CMK (cell line): ENCODE measurements around the gene F8.
A peak's percentile ranks its signal among the peaks of the same experiment; 100 is the strongest.
"Not testable (repeated sequence)": the region's sequence is repeated elsewhere in the genome, so short reads cannot be mapped to it uniquely, and the experiment has no call there.

ENCODE experiments used
- DNase-seq: peaks from one replicate; pipeline ENCODE4 v3.0.0-alpha.2; 2010; ENCODE audit warnings: low read depth

F8 gene

GRCh38 chrX:155028877-155029291 is 6.4 kb upstream of the F8 start:
- DNase-seq = no peak

DNA sequence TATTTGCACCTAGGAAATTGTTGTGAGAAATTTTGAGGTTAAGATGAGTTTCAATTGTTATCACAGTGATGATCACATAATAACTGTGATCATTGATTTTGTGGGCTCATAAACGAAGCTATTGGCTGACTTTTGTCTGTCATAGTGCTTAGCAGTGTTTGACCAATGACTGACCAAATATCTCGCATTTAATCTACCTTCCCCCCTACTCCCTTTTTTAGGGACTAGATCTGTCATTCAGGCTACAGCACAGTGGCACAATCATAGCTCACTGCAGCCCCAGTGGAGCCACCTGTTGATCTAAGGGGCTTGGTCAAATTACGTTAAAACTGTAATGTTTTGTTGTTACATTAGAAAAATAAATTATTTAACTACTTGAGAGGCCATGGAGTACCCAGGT is 5.6 kb upstream of the F8 start:
- DNase-seq = no peak

DNA sequence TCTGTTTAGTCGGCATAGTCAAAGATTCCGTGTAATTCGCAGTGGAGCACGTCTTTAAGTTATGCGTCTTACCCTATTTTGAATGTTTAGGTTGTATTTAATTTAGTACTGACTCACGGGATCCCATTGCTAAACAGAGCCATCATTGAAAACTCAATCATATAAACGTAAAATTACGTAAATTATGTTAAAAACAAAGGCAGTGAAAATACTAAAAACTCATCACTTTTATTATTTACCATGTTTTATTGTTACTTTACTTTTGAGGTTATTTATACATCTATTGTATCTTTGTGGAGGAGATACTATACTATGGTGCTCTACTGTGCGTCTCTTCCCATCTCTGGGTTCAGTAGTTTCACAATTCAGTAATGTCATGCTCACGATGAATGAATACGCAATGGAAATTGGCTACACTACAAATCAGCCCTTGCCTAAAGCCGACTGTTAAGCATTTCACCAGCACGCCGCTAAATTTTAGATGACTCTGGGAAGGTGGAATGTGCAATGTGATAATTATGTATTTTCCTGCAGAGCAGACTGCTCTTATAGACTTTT is 5.1 kb upstream of the F8 start:
- no peak for DNase-seq

DNA sequence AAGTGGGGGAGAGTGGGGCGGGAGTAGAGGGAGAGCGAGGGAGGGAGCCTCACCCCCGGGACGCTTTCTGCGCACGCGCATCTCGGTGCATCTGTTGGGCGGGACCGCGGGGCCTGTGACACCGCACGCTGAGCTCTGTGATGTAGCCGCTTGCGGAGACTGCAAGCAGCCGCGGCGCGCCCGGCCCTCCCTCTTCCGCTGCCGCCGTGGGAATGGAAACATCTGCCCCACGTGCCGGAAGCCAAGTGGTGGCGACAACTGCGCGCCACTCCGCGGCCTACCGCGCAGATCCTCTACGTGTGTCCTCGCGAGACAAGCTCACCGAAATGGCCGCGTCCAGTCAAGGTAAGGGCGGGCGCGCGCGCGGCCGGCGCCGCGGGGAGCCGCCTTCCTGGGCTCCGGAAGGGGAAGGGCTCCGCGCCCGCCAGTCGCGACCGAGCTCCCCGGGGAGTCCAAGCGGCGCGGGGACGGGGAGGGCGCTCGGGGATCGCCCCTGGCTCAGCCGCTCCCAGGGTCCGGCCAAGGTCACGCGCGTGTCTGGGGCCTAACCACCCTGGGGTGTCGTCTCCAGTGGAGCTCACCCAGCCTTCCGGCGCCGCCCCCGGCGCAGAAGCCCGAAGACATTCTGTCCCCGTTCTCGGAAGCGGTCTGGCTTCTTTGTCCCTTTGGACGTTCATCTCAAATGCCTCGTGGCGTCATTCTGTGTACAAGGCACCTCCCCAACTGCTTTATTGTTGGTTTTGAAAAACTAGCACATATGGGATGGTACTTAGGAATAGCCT is 4.4 kb upstream of the F8 start, which contains the start of gene FUNDC2:
FUNDC2 (plus strand) TSS at position 118 of the 782 bp plus-strand sequence; CDS start at position 213, 95 bp downstream.
- DNase-seq = peak; percentile 87

GRCh38 chrX:155026420-155026726 is 3.9 kb upstream of the F8 start:
- DNase-seq = no peak

DNA sequence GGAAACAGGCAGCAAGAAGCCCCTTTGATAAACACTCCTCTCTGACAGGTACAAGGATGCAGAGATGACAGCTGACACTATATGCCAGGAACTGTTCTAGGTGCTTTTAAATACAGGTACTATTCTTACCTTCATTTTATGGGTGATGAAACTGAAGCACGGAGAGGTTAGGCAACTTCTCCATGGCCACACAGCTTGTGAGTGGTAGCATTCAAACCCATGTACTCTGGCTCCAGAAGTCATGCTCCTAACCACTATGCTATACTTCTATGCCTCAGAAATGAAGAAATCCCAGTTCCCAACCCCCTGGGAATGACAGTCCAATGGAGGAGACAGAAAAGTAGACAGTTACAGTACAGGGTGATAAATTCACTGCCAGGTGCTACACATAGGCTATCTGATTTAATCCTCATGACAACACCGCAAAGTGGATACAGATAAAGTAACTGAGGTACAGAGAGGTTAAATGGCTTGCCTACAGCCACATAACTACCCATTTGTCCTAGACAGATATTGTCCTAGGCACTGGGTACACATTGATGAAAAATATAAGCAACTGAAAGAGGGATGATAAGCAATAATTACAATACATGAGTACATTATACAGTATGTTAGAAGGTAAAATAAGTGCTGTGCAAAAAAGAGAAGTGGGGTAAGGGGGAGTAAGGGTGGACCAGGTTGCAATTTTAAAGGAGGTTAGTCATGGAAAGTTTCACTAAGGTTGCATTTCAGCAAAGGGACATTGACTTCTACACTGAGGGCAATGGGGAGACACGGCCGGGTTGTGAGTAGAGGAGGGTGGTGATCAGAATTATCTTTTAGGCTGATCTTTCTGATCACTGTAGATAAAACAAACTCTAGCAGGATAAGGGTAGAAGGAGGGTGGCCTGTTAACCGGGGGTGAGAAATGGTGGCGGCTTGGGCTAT is 1.6 kb upstream of the F8 start:
- DNase-seq = no peak

GRCh38 chrX:155020591-155020990 is 1.9 kb downstream of the F8 start:
- DNase-seq = no peak

- DNase-seq = no peak
These were observed 12.5 kb downstream of the F8 start for GRCh38 chrX:155009994-155010472.

GRCh38 chrX:155008578-155008977 is 13.9 kb downstream of the F8 start:
- not testable (repeated sequence) for DNase-seq

GRCh38 chrX:155006913-155007671 is 15.4 kb downstream of the F8 start:
- not testable (repeated sequence) for DNase-seq

DNA sequence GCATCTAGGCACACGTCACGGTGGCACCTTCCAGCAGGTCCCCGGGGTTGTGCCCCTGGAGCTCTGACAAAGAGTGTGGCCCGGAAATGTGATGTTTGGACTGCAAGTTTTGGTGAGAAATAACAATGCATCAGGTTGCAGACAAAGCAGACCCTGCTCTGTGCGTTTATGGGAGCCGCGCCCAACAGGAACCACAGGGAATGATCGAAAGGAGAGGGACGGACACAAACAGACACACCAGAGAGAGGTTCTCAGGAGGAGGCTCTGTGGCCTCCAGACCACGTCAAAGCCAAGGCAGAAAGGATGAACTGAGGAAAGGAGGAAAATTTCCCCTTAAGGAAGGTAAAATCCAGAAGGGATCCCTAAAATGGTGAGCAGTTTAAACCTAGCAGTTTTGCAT is 16.1 kb downstream of the F8 start:
- DNase-seq = not testable (repeated sequence)

DNA sequence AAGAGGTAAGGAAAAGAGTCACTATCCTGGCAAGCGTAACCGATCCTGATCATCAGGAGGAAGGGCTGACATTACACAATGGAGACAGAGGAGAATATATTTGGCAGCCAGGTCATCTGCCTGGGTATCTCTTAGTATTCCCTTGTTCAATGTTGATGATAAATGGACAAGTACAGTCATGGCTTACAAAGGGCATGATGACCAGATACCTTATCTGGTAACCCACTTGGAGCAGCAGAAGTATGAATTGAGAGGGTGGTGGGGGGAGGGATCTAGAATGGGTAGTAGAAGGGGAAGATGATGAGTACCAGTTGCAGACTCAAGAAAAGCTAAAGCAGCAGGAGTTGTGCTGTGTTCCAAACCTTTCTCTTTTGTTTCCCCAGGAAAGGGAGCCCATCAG is 17.3 kb downstream of the F8 start:
- DNase-seq = no peak

GRCh38 chrX:155001873-155002272 is 20.6 kb downstream of the F8 start:
- no peak for DNase-seq

DNA sequence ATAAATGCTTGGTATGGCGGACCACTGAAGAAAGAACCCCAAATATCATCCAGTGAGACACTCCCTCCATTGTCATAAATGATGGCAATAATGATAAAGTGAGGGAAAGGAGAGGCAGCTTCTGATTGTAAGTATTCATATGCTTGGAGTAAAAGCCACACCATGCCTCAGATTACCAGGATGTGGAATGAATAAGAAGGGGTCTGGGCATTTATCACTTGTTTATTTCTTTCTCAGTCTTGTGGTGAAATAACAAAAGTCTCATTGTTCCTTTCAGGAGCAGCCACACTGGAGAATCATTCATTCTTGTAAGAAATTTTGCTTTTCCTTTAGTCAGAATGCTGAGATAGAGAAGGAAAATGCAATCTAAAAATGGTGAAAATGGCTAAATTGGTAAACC is 21.7 kb downstream of the F8 start:
- DNase-seq = no peak

DNA sequence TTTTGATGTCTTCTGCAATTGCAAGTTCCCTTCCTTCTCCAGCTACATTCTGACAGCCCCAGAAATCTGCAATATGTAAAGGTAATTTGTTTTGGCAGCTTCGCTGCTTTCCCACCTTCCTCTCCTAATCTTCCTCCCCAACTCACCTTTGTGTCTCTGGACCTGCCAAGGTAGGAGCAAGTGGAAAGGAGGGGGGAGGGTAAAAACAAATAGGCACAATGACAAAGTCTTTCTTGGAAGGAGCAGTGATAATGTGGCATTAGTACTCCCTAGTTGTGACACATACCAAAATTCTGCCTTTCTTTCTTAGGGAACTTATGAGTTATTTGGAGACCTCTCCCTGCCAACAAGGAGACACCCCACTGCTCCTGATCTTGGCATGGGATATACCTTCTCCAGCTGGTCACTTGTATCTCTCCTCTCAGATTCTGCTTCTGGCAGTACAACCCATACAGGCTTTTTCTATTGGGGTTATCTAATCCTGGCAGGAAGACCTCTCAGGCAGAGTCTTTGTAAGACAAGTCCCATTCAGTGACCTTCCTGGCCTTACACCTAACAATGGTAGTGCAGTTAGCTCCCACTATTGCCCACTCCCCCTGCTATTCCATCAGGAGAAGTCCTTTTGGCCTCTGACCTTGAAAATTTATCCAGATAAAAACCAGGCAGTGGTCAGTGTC is 24.2 kb downstream of the F8 start:
- DNase-seq = no peak

GRCh38 chrX:154991476-154991875 is 31.0 kb downstream of the F8 start:
- DNase-seq = no peak

- no peak for DNase-seq
These were observed 31.5 kb downstream of the F8 start for GRCh38 chrX:154991039-154991438.

DNA sequence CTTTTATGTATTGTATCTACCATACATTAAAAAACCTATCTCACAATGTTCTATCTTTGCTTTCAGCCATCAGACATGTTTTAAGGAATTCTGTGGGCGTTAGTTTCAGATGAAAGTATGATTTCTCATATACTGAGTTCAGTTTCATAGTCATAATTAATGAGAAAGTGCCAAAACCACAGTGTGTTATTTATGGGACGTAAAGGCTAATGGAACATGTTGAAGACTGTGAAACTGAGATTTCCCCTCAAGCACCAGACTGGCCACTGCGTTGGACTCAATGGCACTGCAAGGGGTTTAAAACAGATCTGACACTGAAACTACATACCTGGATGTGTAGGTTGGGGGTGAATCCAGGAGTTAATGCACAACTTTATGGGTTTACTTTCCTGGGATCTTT is 32.0 kb downstream of the F8 start:
- no peak for DNase-seq

DNA sequence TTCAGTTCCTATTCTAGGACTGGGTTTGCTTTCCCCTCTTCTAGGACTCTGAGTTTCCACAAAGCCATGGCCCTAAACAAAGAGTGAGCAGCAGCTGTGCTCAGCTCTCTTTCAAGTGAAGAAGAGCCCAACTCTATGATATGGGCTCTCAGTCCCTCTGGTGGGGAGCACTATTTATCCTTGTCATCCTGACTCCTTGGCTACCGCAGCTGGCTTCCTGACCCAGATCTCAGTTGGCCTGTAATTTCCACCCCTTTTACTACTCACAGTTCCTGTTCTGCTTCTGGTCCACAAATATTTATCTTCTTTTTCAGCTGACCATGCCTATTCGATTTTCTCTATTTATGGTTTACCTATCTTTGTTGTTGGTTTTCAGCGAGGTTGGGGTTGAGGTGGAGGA is 33.8 kb downstream of the F8 start:
- no peak for DNase-seq

DNA sequence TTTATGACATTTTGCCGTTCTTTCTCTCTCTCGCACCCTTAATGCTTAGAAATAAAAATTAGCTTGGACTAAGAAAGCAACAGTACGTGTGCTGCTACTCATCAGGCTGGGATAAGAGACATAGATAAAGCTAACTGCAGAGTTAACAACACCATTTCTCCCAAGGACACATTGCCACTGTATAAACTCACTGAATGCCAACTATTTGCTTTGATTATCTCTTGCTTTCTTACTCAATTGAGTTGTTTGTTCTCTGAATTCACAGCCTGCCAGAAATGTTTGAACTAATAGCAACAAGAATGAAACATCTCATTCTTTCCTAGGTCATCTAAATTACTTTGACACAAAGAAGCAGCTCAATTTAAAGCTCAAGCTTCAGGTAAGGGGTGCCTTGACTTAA is 34.6 kb downstream of the F8 start:
- no peak for DNase-seq

GRCh38 chrX:154986826-154987575 is 35.5 kb downstream of the F8 start:
- DNase-seq = no peak
